Stimulated activated CD4-positive, alpha-beta T cell treated with anti-CD3 and anti-CD28 coated beads, TNF-alpha, amount 100 ng/mL, for 48 hours (primary cell): Measurements from ENCODE around the gene ACSL3.
A peak's percentile ranks its signal among the peaks of the same experiment; 100 is the strongest.
"Not testable (repeated sequence)": the region's sequence is repeated elsewhere in the genome, so short reads cannot be mapped to it uniquely, and the experiment has no call there.

Experiments
- DNase-seq, 3 donors: peaks; one replicate each; pipeline ENCODE4 v3.0.0-alpha.2; 2020; ENCODE audit warnings: low read depth in 3 of 3

ACSL3 gene

DNA sequence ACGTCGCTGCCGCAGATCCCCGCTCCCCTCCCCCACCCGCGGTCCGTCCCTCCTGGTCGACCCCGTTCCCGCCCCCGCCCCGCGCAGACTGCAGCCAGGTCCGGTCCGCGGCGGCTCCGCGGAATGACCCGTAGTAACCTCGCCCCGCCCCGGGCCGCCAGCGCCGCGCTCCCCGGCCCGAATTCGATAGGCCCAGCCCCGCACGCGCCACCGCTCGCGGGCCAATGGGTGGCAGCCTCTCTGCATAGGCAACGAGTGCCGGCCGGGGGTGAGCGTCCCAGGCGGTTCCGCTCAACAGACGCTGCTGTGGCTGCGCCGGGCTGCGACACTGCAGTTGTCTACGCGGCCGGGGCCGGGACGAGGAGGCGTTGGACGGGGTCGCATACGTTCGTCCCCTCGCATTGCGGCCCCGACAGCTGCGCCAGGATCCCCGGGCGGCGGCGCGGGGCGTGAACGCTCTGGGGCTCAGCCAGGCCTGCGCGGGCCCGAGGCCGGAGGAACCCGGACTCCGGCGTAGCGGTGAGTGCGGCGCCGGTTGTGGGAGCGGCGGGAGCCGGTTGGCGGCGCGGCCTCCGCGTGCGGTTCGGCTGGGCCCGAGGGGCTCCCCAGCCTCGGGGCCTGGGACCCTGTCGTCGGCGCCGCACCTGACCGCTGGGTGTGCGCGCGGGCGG is at the start of gene ACSL3:
Gene ACSL3, plus strand, starts transcription at position 297 of the 671 bp plus-strand sequence. CDS start 47,737 bp downstream, outside the sequence.
- peak; percentile 82 to 91 (median 88) for DNase-seq

DNA sequence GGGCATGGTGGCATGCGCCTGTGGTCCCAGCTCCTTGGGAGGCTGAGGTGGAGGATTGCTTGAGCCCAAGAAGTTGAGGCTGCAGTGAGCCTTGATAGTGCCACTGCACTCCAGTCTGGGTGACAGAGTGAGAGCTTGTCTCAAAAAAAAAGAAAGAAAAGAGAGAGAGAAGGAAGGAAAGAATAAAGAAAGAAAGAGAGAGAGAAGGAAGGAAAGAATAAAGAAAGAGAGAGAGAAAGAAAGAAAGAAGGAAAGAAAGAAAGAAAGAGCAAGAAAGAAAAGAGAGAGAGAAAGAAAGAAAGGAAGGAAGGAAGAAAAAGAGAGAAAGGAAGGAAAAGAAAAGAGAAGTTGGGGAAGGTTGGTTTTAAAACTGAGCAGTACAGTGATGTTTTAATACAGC is 49.0 kb upstream of the ACSL3 start:
- DNase-seq = no peak

- peak in 1 of 3 donors; percentile 15 for DNase-seq
Measured at GRCh38 chr2:222813177-222813843, 47.5 kb upstream of the ACSL3 start.

- DNase-seq = no peak
Measured at GRCh38 chr2:222819722-222820333, 41.0 kb upstream of the ACSL3 start.

DNA sequence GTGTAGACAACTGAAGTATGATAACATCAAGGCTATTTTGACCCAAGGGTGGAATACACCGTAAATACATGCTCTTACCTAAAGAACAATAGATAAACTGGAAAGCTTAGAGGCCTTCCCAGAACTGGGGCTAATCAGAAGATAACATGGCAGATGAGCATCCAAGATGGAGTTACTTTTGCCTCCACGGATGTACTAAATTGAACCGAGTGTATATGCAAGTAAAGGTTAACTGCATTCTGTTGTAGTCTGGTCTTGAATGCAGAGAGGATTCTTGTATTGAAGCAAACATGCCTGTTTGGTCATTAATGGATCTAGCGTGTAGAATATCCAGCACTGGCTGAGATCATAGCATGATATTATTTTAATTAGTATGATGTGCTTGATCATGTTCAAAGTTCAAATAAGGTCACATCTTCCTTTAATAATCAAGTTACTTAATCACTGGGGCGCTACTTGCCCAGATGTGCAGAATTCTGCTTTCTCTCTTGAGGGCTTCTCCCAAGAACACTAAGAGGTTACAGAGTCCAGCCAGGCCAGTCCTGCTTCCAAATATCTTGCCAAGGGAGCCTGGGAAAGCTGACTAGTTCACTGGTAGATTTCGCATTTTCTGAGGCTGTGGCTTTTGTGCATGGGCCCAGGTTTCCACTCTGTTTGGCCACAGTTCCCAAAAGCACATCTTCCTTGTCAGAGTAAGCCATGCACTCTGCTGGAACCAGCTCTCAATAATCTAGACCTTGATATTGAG is 37.5 kb upstream of the ACSL3 start:
- DNase-seq = no peak

GRCh38 chr2:222825031-222825430 is 35.8 kb upstream of the ACSL3 start:
- DNase-seq = no peak

- no peak for DNase-seq
Measured at GRCh38 chr2:222827417-222827816, 33.4 kb upstream of the ACSL3 start.

DNA sequence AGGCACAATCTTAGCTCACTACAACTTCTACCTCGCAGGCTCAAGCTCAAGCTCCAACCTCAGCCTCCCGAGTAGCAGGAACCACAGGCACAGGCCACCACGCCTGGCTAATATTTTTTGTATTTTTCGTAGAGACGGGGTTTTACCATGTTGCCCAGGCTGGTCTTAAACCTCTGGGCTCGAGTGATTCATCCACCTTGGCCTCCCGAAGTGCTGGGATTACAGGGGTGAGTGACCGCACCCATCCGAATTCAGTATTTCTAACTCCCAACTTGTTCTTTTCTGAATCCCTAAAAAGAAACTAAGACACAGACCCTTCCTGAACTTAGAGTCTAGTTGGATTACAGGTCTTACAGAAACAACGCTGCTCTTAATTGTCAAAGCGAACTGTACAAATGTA is 32.3 kb upstream of the ACSL3 start:
- DNase-seq = no peak

GRCh38 chr2:222830164-222830563 is 30.7 kb upstream of the ACSL3 start:
- DNase-seq = no peak

DNA sequence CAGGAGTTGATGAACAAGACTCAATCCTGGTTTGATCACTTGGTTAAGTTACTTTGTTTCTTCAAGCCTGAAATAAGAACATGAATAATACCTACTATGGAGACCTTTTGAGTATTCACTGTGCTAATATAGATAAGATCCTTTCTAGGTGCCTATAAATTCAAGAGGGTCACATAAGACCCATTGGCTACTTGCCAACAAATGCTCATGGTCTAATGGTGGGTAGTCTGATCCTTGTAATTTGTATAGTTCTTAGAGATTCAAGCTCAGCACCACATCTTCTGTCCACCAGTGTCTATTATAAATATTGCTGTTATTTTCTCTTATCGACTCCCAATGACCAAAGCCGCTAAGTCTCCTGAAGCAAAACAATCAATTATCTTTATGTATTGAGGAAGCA is 27.4 kb upstream of the ACSL3 start:
- DNase-seq = no peak

DNA sequence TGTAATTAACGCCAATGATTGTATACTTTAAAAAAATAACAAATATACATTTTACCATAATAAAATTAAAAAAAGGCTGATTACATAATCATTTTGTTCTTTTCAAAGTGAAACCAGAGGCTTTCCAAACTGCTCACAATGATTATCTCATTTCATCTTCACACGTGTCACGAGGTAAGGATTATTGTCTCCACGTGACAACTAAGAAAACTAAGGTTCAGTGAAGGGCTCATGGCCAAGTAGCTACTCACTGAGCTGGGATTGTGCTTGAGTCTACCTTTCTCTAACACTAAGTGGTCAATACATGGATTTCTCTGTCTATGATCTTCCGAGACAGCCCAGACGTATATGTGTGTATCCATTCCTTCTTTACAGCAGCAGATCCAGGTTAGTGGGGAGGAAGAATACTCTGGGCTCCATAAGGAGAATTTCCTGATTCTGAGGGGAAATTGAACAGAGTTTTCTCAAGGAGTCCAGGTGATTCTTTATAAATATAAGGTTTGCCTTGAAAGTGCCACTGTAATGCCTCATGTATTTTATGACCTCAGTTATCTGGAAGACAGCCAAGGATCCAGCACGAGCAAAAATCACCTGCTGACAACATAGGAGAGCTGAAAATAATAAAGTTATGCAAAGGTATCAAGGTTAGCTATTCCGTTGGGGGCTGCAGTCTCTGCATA is 25.6 kb upstream of the ACSL3 start:
- DNase-seq = no peak

GRCh38 chr2:222835823-222836151 is 25.0 kb upstream of the ACSL3 start:
- DNase-seq = no peak

DNA sequence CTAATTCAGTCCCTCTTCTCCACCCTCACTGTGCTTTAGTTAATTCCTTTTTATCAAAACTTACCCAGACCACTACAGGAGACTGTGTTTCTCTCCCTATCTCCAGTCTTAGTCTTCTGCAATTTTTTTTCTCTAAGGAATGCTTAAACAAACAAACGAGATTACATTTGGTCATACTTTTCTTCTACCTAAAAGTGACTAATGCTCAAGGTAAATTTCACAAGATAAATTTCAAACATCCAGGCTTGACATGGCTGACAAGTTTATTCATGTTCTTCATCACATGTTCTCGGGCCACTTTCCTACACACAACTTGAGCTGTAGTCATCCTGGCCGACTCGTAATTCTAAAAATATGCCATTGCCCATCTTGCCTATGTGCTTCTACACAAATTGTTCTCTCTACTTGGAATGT is 23.2 kb upstream of the ACSL3 start:
- DNase-seq = no peak

- no peak for DNase-seq
Measured at GRCh38 chr2:222840060-222840802, 20.6 kb upstream of the ACSL3 start.

- DNase-seq = no peak
Measured at GRCh38 chr2:222842491-222843174, 18.2 kb upstream of the ACSL3 start.

DNA sequence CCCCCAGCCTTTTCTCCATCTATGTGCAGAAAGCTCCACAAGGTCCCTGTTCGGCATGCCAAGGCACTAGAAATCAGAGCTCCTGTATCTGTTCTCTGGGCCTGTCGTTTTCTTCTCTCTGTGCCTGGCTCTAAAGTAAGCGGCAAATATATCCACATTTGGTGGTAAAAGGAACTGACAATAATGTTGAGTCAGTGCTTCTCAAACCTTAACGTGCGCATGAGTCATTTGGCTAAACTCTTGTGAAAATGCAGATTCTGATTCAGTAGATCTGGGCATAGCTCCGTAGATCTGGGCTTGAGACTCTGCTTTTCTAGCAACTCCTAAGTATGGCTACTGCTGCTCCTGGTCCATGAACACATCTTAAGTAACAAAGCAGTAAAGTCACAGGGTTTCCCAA is 16.5 kb upstream of the ACSL3 start:
- DNase-seq = no peak

DNA sequence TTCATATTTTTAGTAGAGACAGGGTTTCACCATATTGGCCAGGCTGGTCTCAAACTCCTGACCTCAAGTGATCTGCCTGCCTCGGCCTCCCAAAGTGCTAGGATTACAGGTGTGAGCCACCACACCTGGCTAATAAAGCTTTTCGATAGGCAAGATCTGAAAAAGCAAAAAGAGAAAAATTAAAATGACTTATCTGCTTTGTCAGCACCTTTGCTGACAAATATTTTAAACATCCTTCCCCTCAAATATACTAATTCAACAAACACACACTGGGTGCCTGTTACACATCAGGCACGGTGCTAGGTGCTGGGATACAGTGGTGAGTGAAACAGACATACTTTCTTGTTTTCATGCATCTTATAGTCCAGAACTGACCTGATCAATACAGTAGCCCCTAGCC is 15.5 kb upstream of the ACSL3 start:
- DNase-seq = not testable (repeated sequence)

GRCh38 chr2:222846003-222846402 is 14.8 kb upstream of the ACSL3 start:
- DNase-seq = no peak

- not testable (repeated sequence) for DNase-seq
Measured at GRCh38 chr2:222848031-222848430, 12.8 kb upstream of the ACSL3 start.

GRCh38 chr2:222848862-222849261 is 12.0 kb upstream of the ACSL3 start:
- DNase-seq = no peak
